Activated T-helper 9 cell treated with anti-CD3 and anti-CD28 coated beads, Interleukin-2, amount 50 U/mL, for 16 hours (primary cell): ENCODE results near the gene CYP11A1.

Experiments used
- DNase-seq: peaks from one replicate; pipeline ENCODE4 v3.0.0-alpha.2; 2020; ENCODE audit warnings: low read depth

CYP11A1 gene

GRCh38 chr15:74347757-74348250 is 19.6 kb downstream of the CYP11A1 start:
- no peak for DNase-seq

GRCh38 chr15:74345051-74345450 is 22.4 kb downstream of the CYP11A1 start:
- DNase-seq = no peak

DNA sequence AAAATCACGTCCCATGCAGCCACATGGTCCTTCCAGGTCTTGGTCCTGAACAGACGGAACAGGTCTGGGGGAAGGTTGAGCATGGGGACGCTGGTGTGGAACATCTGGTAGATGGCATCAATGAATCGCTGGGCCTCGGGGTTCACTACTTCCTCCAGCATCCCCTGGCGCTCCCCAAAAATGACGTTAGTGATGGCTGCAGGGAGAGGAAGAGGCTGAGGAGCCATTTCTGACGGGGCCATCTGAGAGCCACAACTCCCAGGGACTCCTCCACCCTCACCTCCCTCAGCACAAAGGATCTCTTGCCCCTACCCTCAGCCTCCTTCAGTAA is 23.7 kb downstream of the CYP11A1 start:
- no peak for DNase-seq

DNA sequence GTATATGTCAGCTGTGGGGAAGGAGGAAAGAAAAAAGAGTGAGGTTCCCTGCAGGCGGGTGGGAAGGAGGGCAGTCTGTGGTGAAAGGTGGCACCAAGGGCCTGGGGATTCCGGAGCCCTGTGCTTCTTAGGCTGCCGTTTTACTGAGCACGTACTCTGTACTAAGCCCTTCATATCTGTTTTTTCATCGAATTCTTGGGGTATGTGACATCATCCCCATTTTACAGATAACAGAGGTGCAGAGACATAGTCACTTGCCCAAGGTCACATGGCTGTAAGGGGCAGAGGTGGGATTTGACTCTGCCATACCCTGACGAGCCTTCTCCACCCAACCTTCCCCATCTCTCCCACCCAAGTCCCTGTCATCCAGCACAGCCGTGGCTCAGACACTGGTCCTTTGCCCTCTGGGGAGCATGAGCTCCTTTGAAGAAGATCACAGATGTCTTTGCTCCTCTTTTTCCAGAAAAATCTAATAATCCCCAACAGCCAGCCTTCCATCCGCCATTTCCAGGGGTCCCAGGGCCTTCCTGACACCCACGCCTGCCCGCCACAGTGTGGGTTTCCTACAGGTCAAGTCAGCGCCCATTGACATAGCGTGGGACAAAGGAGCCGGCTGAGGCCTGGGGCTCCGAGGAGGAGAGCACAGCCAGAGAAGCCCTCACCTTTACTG is 24.2 kb downstream of the CYP11A1 start:
- DNase-seq = no peak

- no peak for DNase-seq
Measured at GRCh38 chr15:74340150-74340549, 27.3 kb downstream of the CYP11A1 start.

DNA sequence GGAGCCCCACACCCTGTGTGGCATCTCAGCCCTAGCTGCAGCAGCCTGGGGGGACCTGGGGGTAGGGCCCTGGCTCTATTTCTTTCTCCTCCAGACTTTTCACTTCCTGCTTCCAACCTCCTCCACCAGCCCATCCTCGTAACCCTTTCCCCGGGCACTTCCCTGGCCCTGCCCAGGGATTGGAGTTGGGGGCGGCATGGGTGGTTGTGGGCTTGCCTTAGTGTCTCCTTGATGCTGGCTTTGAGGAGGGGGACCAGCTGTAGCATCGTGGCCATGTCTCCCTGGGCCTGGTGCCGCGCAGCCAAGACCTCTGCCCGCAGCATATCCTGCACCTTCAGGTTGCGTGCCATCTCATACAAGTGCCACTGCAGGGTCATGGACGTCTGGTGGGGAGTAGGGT is 28.1 kb downstream of the CYP11A1 start:
- DNase-seq = no peak

- DNase-seq = no peak
Measured at GRCh38 chr15:74338676-74339075, 28.8 kb downstream of the CYP11A1 start.

- DNase-seq = no peak
Measured at GRCh38 chr15:74337607-74338211, 29.7 kb downstream of the CYP11A1 start.

DNA sequence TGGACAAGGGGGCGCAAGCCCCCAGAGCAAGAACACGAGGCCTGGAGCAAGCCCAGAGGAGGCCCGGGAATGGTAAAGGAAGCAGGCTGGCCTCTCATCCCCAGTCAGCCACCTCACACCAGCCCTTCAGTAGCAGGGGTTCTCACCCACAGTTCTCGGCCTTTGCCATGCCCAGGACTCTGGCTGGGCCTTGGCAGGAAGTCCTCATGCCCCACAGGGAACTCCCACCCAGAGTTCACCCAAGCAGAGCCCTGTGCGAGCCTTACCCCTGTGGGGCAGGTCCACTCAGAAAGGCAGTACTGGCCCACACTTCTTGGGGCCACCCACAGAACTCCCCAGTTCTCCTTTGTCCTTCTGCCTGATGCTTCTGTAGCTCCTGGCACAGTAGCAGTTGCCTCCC is 30.3 kb downstream of the CYP11A1 start:
- no peak for DNase-seq

- no peak for DNase-seq
Measured at GRCh38 chr15:74336061-74337005, 31.1 kb downstream of the CYP11A1 start.

GRCh38 chr15:74335396-74335795 is 32.0 kb downstream of the CYP11A1 start:
- DNase-seq = no peak

GRCh38 chr15:74334127-74334526 is 33.3 kb downstream of the CYP11A1 start:
- DNase-seq = no peak

- no peak for DNase-seq
Measured at GRCh38 chr15:74333662-74334061, 33.8 kb downstream of the CYP11A1 start.

DNA sequence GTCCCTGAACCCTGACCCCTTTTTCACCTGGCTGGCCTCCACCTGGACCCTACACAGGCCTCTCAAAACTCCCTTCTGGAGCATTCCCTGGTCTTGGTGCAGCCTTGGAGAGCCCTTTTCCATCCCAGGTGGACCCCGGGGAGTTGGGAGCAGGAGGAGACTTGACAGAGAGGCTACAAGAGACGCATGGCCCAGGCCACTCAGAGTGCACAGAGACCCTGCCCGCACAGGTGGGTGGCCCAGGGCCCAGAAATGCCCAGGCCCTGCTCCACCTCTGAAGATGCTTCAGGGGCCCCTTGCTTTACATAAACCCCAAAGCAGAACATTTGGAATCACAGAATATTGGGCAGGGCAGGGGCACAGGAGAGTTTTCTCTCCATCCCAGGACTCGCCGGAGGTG is 34.4 kb downstream of the CYP11A1 start:
- DNase-seq = no peak

DNA sequence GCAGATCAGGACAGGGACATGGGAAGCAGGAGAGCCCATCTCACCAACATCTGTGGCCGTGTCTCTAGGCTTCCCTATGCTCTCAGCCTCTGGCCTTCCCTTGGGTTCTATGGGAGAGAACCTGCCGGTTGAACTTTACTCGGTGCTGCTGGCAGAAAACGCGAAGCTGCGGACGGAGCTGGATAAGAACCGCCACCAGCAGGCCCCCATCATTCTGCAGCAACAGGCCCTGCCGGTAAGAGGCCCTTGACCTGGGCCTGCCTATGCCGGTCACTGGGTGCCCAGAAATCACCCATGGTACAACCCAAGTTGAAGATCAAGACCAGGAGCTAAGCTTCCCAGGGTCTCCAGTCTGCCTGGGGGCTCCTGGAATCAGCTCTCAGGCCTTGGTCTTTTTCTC is 34.8 kb downstream of the CYP11A1 start:
- DNase-seq = no peak

- DNase-seq = no peak
Measured at GRCh38 chr15:74332011-74332410, 35.4 kb downstream of the CYP11A1 start.

DNA sequence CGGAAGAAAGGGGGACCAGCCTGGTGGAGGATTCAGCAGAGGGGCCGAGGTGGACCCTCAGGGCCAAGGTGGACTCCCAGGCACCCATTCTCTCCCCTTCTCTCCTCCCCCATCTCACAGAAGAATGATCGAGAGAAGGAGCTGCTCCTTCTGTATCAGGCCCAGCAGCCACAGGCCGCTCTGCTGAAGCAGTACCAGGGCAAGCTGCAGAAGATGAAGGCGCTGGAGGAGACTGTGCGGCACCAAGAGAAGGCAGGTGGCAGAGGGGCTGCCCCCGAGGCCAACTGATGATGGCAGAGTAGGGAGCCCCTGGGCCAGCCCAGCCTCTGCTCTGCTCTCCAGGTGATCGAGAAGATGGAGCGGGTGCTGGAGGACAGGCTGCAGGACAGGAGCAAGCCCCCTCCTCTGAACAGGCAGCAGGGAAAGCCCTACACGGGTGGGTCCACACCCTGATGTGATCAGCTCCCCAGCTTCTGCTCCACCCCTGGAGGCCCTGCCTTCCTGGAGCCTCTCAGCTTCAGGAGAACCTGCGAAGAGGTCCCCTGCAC is 36.5 kb downstream of the CYP11A1 start:
- no peak for DNase-seq

- DNase-seq = no peak
Measured at GRCh38 chr15:74328331-74329056, 39.0 kb downstream of the CYP11A1 start.

GRCh38 chr15:74327756-74328155 is 39.7 kb downstream of the CYP11A1 start:
- DNase-seq = no peak

GRCh38 chr15:74326746-74327145 is 40.7 kb downstream of the CYP11A1 start:
- no peak for DNase-seq

- no peak for DNase-seq
Measured at GRCh38 chr15:74324714-74325113, 42.7 kb downstream of the CYP11A1 start.
